Stimulated activated CD8-positive, alpha-beta memory T cell treated with anti-CD3 and anti-CD28 coated beads, Interleukin-7, amount 100 ng/mL, for 1 hour (primary cell): ENCODE results near the gene MSI2.

ENCODE experiments used
- DNase-seq, 2 donors: peaks; one replicate each; pipeline ENCODE4 v3.0.0-alpha.2; 2020; ENCODE audit warnings: low read depth in 2 of 2

MSI2 gene

DNA sequence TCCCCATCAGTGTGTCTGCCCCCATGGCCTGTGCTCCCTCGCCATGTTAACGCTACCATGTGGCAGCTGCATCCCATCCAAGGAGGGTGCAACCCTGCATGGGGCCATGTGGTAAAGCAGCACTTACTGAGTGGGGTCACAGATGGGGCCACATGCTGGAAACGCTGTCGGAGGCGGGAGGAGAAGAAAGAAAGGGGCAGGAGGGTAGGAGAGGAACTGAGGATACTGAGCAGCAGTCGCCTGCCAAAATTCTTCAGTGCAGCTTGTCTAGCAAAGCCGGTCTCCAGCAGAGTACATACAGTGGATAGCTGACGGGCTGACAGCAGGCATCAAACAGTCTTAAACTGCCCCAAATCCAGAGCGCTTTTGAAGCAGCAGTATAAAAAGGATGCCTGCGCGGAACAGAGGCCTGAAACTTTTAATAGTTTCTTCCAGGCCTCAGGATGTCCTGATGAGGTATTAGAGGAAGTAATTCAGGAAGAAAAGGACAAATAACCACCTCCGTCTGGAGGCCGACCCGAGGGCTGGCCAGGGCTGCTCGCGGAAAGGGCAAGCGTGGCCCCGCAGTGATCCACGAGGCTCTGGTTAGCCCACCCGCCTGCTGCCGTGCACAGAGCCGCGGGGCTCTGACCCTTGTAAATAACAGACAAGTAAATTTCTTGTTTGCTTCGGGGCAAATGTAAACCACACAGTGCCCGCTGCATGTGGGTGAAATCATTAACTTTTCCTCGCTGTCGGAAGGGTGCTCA is 339.8 kb downstream of the MSI2 start:
- DNase-seq, result no peak

DNA sequence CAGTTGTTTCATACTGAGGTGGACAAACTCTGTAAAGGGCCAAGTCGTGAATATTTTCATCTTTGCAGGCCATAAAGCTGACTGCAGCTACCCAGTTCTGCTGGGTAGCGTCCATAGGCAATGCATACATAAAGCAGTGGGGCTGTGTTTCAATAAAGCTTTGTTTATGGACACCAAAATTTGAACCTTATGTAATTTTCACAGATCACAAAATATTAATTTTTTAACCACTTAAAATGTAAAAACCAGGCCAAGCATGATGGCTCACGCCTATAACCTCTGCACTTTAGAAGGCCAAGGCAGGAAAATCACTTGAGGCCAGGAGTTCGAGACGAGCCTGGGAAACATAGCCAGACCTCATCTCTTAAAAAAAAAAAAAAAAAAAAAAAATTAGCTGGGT is 340.8 kb downstream of the MSI2 start:
- no peak for DNase-seq

DNA sequence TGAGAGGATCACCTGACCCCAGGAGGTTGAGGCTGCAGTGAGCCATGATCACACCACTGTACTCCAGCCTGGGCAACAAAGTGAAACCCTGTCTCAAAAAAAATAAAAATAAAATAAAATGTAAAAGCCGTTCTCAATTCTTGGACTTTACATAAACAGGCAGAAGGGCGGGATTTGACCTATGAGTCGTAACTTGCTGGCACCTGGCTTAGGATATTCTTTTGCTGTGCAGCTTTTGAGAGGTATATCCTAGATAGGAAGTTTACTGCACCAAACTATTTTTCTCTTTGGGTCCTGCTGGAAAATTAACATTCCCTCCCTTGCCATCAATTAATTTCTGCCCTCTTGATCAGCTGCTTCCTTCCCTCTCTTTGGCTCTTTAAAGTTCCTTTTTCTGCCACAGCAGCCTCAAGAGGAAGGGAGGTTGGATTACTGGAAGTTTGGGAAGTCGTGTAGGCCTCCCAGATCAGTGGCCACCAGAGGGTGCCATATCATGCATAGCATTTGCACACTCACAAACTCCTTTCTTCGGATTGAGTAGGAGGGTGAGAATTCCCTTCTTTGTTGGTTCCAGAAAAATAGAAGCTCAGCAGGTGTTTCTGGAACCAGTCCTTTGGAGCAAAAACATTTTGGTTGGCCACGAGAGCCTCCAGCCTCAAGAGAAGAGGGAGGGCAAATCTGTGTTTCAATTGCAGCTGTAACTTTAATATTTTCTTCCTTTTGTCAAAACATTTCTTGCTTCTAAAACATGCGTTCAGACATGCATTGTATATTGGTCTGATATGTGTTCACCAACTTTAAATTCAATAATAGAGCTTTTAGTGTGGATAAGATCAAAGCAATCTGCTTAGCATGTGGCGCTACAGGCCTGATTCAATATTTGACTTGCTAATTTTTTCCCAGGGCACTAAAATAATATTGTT is 341.5 kb downstream of the MSI2 start:
- no peak for DNase-seq

DNA sequence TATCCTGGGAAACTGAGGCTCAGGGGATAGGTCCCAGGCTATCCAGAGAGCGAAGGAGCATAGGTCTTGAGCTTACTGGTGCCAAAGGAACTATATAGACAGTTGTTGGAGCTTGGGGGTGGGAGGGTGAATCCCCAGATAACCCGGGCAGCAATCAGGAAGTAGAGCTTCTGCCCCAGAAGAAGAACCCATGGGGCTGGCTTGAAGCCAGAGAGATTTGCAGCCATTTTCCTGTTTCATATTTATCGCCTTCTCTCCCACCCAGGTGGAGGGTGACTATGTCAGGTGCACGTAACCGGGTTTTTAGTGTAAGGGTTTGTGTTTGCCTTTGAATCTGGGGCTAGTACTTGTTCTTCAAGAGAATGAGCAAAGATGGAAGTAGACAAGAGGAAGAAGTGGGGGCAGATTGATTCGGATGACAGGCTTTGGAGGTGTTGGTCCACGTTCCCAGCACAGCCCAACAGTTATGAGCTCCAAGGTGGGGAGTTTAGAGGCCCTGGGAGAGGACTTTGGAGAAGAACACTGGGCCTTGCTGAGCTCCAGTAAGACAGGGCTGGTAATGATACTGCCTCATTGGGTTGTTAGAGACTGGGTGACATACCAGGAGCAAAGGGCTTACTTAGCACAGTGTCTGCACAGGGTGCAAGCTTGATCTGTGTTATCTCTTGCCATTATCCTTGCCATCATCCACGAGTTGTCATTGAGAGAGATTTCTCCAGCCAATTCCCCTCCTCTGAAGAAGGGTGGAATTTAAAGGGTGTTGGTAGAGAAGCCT is 343.1 kb downstream of the MSI2 start:
- DNase-seq, result no peak

DNA sequence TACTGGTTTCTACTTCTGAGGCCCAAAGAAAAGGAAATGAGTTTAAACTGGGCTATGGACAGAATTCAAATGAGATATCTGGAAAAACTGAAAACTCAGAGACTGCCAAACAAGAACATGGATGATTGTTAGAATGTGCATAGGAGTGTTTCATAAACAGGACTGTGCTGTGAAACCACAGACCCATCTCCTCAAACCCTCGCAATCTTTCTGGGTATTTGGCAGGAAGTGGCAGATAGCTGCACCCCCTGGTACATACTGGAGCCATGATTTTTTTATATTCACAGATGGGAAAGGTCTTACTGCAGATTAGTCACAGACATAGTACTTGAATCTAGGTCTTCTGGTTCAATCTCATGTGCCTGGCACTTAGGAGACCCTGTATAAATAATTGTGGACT is 343.8 kb downstream of the MSI2 start:
- no peak for DNase-seq

DNA sequence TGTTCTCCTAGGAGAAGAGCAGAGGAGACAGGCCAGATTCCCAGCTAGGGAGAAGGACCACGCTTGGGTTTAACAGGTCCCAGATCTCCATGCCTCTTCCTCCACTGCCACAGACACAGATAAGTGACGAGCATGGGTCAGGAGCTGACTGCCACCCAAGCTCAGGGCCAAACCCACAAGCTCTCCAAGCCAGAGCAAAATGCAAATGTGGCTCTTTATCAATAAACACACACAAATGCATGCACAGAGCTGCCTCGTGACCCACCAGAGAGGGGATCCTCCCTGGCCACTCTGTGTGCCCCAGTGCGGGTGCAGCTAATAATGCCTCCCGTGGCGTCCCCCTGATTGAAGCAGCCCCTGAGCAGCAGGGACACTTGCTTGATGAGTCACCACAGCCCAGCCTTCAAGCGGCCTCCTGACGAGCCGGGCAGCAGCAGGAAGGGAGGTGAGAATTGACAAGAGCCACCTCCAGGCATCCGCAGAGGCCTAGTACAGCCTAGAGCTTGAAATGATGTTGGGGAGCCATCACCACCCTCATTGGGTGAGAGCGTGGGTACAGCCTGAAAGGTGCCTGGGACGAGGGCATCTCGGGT is 344.9 kb downstream of the MSI2 start:
- DNase-seq, result no peak

DNA sequence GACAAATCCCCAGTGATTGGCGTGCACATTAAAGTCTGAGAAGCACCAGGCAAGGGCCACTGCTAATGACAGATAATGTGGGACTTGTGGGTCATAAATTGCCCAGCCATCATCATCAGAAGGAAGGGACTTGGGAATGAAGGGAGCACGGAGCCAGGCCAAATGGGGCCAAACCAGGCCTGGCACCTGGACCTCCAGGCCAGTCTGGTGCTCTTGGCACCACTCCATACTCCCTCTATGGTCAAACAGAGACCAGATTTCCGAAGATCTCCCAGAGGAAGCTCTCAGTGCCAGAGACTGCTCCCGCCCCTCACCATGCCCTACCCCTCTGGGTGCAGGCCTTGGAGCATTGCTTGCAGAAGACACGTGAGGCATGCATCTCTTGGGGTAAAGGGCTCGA is 346.6 kb downstream of the MSI2 start:
- no peak for DNase-seq

DNA sequence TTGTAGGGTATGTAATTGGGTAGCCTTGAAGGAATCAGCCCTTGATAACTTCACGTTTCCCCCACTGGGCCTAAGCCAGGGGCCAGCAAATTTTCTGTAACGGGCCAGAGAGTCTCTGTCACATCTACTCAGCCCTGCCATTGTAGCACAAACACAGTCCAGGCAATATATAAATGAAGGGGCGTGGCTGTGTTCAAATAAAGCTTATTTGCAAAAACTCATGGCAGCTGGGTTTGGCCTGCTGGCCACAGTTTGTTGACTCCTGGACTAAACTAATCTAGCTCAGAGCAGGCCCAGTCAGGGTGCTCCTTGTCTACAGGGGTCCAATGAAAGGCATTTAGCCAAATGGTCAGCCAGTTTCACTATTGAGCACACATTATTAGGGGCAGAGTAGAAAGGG is 347.2 kb downstream of the MSI2 start:
- no peak for DNase-seq

DNA sequence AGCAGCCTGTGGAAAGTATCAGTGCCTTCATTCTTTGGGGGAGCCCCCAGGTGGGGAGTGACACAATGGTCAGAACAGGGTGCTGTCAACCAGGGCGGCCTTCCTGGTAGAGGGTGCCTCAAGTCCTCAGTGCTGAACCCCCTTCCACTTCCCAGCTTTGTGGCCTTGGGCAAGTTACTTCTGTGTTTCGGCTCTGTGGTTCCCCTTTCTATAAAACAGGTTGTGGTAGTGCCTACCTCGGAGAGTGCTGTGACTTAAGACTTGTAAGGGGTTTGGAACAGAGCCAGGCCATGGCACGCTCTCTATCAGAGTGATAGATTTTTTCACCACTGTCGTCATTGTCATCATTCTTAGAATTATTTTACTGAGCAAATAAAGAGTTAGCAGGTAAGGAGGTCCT is 347.7 kb downstream of the MSI2 start:
- DNase-seq, result peak; percentile 40 to 44

DNA sequence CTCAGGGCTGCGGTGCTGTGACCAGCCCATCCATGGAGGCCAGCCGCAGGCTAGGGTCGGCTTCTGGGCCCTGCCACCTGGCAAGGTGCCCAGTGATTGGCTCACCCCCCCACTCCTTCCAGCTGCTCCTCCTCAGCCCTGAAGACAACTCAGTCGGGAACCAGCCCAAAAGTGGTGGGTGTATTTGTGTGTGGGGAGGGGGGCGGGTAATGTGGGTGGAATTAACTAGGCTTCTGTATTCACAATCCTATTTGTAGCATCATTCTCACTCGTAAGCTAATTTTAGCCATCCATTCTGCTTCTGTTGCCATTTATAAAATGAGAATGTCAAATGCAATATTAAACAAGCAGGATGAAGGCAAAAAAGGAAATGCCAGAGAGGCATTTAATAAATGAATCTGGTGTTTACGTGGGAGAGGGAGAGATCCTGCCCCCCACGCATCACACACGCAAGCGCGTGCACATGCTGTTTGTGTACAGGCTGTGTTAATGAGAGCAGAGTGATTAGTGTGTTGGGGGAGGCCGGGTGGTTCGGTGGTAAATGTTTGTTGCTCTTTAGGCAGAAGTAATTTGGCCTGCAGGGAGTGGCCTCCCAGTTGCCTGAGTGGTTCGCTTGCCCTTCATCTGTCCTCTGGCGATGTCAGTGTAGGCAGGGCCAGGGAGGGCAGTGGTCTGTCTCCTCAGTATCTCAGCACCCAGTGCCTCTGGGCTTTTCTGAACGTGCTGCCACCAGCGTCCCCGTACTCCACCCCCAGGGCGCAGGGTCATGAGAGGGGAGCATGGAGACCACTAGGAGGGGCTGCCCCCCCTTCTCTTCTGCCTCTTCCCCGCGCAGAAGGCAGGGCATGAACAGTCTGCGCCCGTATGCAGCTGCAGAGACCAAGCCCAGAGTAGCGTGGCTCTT is 348.7 kb downstream of the MSI2 start:
- no peak for DNase-seq

DNA sequence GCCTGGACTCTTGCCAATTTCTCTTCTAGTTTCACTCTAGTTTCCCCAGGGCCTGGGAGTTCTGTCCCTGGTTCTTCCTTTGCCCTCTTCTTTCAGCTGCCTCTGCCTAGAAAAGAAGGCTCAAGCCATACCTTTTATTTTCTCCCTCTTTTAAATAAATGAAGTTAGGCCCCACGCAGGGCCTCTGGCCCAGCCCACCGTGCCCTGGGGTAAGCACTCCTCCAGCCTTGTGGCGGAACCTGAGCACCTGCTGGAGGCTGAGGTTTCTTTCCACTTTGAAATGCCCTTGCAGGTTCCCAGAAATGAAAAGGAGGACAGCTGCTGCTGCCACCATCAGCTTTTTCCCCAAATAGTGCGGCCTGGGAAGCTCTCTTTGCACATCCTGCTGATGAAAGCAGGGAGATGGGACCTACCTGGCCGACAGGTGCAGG is 349.4 kb downstream of the MSI2 start:
- no peak for DNase-seq

DNA sequence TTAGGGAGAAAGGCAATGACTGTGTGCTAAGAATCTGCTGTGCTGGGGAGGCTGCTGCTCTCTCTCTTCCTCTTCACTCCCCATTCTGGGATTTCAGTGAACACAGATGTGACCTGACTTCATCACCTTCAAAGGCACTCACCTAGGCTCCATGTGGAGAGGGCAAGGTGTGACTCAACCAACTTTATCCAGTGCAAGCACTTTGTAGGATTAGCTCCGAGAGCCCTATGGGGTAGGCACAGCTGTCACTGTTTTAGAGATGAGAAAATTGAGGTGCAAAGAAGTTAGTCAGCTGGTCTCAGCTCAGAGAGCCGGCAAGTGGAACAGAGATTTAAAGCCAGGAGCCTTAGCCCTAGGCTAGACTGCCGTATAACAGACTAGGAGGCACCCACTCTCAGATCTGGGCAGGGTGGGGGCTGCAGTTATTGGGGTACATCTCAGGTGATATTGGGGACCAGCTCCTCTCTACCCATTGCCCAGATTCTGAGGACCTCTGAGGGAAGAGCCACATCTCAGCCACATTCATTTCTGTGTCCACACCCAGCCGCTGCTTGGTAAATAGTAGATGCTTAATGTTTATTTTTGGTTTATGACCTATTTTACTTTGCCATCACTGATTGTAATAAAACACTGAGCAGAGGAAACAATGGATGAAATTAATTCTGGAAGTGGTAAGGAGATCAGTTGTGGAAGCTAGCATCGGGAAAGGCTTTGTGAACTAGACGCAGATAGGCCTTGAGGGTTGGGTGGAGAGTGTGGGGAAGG is 350.0 kb downstream of the MSI2 start:
- DNase-seq, result no peak

DNA sequence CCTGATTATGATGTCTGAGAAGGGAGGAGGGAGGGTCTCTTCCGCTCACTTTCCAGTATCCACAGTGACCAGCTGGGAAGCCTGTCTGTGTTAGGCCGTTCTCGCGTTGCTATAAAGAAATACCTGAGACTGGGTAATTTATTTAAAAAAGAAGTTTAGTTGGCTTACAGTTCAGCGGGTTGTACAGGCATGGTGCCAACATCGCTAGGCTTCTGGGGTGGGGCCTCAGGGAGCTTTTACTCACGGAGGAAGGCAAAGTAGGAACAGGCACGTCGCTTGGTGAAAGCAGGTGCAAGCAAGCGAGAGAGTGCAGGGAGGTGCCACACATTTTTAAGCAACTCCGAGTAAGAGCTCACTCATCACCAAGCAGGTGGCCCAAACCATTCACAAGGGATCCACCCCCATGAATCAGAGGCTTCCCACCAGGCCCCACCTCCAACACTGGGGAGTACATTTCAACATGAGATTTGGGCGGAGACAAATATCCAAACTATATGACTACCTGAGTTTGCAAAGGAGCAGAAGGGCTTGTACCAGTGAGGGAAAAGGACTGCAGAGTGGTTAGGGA is 351.3 kb downstream of the MSI2 start:
- DNase-seq, result no peak

DNA sequence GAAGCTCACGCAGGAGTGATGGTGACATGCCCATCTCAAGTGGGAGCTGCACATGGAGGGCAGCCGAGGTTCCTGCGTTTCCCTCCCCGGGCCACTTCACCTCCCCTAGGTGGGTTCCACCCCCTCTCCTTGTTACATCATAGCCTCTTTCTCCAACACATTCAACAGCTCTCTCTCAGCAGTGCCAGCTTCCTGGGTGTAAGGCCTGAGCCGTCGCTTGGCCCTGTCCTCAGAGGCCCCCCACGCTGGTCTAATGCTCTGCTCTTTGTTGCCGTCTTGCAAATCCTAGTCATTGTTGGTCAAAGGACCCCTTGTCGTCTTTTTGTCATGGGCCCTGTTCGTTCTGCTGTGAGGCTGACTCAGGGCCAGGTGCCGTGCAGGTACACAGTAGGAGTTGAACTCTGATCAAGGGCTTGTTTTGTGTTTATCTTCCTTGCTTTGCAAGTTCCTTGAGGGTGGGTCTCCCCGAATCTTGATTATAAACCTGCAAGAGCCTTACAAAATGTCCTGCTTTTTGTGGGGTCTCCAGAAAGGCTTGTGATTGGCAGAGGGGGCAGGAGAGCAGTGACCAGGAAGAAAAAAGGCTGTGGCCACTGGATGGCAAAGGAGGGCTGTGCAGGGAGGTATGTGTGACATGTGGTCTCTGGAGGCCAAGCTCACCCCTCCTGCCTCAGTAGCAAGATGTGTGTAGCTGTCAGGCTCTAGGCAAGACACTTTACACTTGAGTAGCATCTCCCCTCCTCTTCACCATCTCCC is 352.2 kb downstream of the MSI2 start:
- DNase-seq, result no peak

DNA sequence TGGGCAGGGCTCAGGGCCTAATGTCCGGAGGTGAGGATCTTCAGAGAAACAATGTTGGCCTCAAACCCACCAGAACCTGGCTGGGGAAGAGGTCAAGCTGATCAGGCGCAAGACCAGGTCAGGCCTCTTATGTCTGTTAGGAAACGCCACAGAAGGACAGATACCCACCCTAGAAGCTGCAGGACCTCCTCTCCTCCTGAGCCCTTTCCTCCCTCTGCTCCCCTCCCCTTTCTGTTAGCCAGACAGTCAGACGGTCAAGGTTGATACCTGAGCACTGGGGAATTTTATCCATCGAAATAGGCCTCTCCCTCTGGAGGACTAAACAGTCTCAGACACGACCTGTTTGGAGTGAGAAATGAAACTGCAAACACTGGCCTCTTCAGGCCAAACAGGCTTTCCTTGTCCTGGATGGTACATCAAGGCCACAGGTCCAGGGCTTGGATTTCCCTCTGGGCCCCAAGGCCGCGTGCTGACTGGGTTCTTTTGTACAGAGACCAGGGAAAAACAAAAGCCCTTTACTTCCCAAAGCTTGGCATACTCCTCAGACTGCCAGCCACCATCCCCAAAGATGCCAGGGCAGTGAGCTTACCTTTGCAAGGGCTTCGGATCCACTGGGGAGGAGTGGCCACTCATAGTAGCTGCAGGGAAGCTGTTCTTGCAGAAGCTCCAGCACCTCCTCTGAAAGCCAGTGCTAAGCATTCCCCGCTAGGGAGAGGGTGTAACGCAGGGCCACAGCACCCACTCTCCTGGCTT is 353.0 kb downstream of the MSI2 start:
- no peak for DNase-seq

DNA sequence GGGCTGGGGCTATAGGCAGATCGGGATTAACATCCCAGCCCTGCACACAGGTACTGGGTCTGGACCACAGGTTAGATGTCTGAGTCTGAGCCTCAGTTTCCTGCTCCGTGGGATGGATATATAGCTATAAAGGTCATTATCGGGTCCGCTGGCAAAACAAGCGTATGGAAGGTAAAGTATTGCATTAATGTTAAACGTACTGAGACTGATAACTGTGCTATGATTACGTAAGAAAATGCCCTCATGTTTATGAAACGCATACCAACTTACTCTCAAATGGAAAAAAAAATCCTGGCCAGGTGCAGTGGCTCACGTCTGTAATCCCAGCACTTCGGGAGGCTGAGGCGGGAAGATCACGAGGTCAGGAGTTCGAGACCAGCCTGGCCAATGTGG is 353.6 kb downstream of the MSI2 start:
- DNase-seq, result no peak

DNA sequence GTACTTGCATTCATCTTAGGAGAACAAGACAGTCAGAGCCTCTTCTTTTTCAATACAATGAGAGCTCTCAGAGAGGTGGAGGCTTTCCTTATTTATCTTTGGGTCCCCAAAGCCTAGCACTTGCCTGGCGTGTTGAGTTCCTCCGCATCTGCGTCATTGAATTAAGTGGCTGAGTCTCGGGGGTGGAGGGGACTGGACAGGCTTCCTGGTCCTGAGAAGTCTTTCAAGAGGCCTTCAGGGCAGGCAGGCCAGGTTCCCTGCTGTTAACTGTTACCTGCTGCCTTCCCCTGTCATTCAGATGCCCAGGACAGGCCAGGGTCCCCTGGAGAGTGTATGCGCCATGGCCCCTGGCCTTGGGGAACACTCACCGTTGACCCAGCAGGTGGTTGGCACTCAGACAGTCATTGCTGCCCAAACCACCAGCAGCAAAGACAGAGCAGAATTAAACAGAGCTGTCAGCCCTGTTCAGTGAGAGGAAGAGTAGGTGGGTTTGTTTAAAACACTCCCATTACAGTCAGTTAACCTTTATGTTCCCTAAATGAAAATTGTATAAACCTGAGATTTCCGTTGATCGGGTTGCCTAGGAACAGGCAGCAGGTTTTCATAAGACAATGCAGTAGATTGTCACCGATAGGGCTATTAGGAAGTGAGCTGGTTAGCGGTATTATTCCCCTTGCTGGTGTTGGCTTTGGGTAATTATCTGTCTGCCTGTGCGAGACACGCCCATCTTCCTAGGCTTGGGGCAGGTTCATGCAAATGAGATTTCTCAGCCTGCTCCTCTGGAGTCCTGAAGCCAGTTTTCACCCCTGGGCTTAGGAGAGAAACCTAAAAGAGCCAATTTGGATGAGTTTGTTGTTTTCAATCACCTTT is 356.1 kb downstream of the MSI2 start:
- DNase-seq, result no peak
